ENCODE results near the gene KBTBD4. TPM values are rescaled to one million over a fixed set of nuclear protein-coding genes. Genes with fewer than 3 reads are reported as not detected.
A peak's percentile ranks its signal among the peaks of the same experiment; 100 is the strongest.
"Not testable (repeated sequence)": the region's sequence is repeated elsewhere in the genome, so short reads cannot be mapped to it uniquely, and the experiment has no call there.

The KBTBD4 gene
- total and polyA plus RNA-seq, 2 donors (not counting 1 experiment from before 2014, with no cell fraction given), result 8.6 to 20.3 TPM

DNA sequence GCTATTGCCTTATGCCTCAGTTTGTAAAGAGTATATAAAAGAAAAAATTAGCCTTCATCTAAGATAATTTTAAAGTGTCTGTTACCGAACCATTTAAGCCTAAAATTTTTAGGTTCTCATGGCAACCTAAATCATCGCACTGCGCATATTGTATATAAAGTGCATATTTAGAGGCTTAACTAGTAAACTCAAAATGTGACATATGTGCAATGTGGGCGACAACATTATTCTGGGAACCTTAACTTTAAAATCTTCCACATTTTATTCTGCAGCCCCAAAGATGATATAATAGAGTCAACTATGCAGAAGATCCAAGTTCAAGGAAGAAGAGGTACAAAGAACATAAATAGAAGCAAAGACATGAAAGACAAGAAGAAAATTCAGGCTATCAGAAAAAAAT is 48.8 kb downstream of the KBTBD4 start:
- WGBS (ENCODE audit: insufficient coverage), result no CpG with 5 or more reads among the region's 4 CpGs

DNA sequence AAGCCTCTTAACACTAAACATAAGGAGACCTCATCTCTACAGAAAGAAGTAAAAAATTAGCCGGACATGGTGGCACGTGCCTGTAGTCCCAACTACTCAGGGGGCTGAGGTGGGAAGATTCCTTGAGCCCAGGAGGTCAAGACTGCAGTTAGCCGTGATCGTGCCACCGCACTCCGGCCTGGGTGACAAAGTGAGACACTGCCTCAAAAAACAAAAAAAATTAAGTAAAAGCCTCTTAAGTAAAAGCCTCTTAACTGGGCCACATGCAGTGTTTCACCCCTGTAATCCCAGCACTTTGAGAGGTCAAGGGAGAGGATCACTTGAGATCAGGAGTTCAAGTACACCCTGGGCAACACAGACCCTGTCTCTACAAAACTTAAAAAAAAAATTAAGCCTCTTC is 51.6 kb downstream of the KBTBD4 start:
- Histone ChIP-seq H3K4me1 (ENCODE audit: control insufficient read depth in 2 of 2, insufficient read depth in 2 of 2, low read length in 2 of 2) (peaks cover 29 to 35% of the 10 kb centered on the region in 2 donors), H3K9ac (ENCODE audit: low read length) (no peak overlapping the region), H2AFZ (ENCODE audit: insufficient read depth, low read depth, low read length, poor library complexity, severe bottlenecking) (no peak overlapping the region), H3K9me3 (ENCODE audit: control extremely low read depth in 1 of 3, control insufficient read depth in 2 of 3, insufficient read depth in 1 of 3, low read length in 2 of 3) (no peaks in the 10 kb centered on the region), H3K4me3 (ENCODE audit: control extremely low read depth in 1 of 5, extremely low read depth in 1 of 5, insufficient read depth in 1 of 5, low read depth in 2 of 5, low read length in 4 of 5) (no peak overlapping the region), H3K79me2 (ENCODE audit: control insufficient read depth, insufficient read depth, low read length) (peaks cover 100% of the 10 kb centered on the region), H3K36me3 (replicated peaks in 1 of 2; ENCODE audit: control extremely low read depth in 1 of 2, control insufficient read depth in 1 of 2, extremely low read depth in 1 of 2, insufficient read depth in 2 of 2, low read length in 1 of 2) (peaks cover 0 to 19% of the 10 kb centered on the region in 2 experiments), H3K4me2 (replicated peaks; ENCODE audit: low read depth, low read length, poor library complexity, severe bottlenecking) (no peak overlapping the region), H4K20me1 (ENCODE audit: control insufficient read depth, insufficient read depth, low read length, poor library complexity, severe bottlenecking) (peaks cover 88% of the 10 kb centered on the region), H3K27me3 (replicated peaks in 1 of 4; ENCODE audit: control extremely low read depth in 1 of 4, control insufficient read depth in 3 of 4, insufficient read depth in 4 of 4, low read length in 3 of 4) (no peaks in the 10 kb centered on the region), H3K27ac (ENCODE audit: low read length in 2 of 2) (peak overlapping the region in 1 of 2 donors; percentile 49)
- H3K9me3 Mint-ChIP-seq (ENCODE audit: insufficient read depth), result no peaks in the 10 kb centered on the region
- POLR2A ChIA-PET, result no interaction called here
- TF ChIP-seq, protein P1, sequence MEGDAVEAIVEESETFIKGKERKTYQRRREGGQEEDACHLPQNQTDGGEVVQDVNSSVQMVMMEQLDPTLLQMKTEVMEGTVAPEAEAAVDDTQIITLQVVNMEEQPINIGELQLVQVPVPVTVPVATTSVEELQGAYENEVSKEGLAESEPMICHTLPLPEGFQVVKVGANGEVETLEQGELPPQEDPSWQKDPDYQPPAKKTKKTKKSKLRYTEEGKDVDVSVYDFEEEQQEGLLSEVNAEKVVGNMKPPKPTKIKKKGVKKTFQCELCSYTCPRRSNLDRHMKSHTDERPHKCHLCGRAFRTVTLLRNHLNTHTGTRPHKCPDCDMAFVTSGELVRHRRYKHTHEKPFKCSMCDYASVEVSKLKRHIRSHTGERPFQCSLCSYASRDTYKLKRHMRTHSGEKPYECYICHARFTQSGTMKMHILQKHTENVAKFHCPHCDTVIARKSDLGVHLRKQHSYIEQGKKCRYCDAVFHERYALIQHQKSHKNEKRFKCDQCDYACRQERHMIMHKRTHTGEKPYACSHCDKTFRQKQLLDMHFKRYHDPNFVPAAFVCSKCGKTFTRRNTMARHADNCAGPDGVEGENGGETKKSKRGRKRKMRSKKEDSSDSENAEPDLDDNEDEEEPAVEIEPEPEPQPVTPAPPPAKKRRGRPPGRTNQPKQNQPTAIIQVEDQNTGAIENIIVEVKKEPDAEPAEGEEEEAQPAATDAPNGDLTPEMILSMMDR (IDR thresholded peaks at IDR 0.05), result no peak
- TF ChIP-seq EZH2 (IDR thresholded peaks at IDR 0.05; ENCODE audit: borderline replicate concordance, insufficient read depth, low read depth, low read length, poor library complexity, severe bottlenecking), result no peak
- H3K27ac Mint-ChIP-seq, result no peak overlapping the region
- H3K4me3 Mint-ChIP-seq, result no peak overlapping the region
- CTCF ChIA-PET, result interaction anchor here (0.6 to 0.8 kb wide), 2 partner anchors 22 to 161 kb away, joined by 3 read pairs; no protein-coding TSS in a partner anchor
- intact Hi-C loops (cut with micrococcal nuclease), result no loop called here
- H3K4me1 Mint-ChIP-seq, result peaks cover 55% of the 10 kb centered on the region
- ATAC-seq (ENCODE audit: low read depth) (no peak), DNase-seq (no peak)
- 100% methylated on average over 6 of the region's 6 CpGs for WGBS (ENCODE audit: insufficient coverage)
- H3K27me3 Mint-ChIP-seq, result no peaks in the 10 kb centered on the region

More for the DNA sequence above, 48.8 kb downstream of the KBTBD4 start:
- Histone ChIP-seq H3K9ac (ENCODE audit: low read length) (no peak overlapping the region), H3K4me2 (replicated peaks; ENCODE audit: low read depth, low read length, poor library complexity, severe bottlenecking) (no peak overlapping the region), H3K27ac (ENCODE audit: low read length in 2 of 2) (peak overlapping the region in 1 of 2 donors; percentile 37), H3K27me3 (replicated peaks in 1 of 4; ENCODE audit: control extremely low read depth in 1 of 4, control insufficient read depth in 3 of 4, insufficient read depth in 4 of 4, low read length in 3 of 4) (no peaks in the 10 kb centered on the region), H3K79me2 (ENCODE audit: control insufficient read depth, insufficient read depth, low read length) (peaks cover 100% of the 10 kb centered on the region), H3K36me3 (replicated peaks in 1 of 2; ENCODE audit: control extremely low read depth in 1 of 2, control insufficient read depth in 1 of 2, extremely low read depth in 1 of 2, insufficient read depth in 2 of 2, low read length in 1 of 2) (peaks cover 0 to 25% of the 10 kb centered on the region in 2 experiments), H3K4me1 (ENCODE audit: control insufficient read depth in 2 of 2, insufficient read depth in 2 of 2, low read length in 2 of 2) (peaks cover 24 to 27% of the 10 kb centered on the region in 2 donors), H2AFZ (ENCODE audit: insufficient read depth, low read depth, low read length, poor library complexity, severe bottlenecking) (no peak overlapping the region), H4K20me1 (ENCODE audit: control insufficient read depth, insufficient read depth, low read length, poor library complexity, severe bottlenecking) (peaks cover 96% of the 10 kb centered on the region), H3K9me3 (ENCODE audit: control extremely low read depth in 1 of 3, control insufficient read depth in 2 of 3, insufficient read depth in 1 of 3, low read length in 2 of 3) (no peaks in the 10 kb centered on the region), H3K4me3 (ENCODE audit: control extremely low read depth in 1 of 5, extremely low read depth in 1 of 5, insufficient read depth in 1 of 5, low read depth in 2 of 5, low read length in 4 of 5) (no peak overlapping the region)
- Mint-ChIP-seq H3K4me1 (peaks cover 48% of the 10 kb centered on the region), H3K9me3 (ENCODE audit: insufficient read depth) (no peaks in the 10 kb centered on the region), H3K27ac (no peak overlapping the region), H3K27me3 (no peaks in the 10 kb centered on the region), H3K4me3 (no peak overlapping the region)
- intact Hi-C loops (cut with micrococcal nuclease), result no loop called here
- POLR2A ChIA-PET, result no interaction called here
- DNase-seq, result no peak
- CTCF ChIA-PET, result no interaction called here
- TF ChIP-seq, protein P1 (IDR thresholded peaks at IDR 0.05), result no peak
- TF ChIP-seq EZH2 (IDR thresholded peaks at IDR 0.05; ENCODE audit: borderline replicate concordance, insufficient read depth, low read depth, low read length, poor library complexity, severe bottlenecking), result no peak
- no peak for ATAC-seq (ENCODE audit: low read depth)

DNA sequence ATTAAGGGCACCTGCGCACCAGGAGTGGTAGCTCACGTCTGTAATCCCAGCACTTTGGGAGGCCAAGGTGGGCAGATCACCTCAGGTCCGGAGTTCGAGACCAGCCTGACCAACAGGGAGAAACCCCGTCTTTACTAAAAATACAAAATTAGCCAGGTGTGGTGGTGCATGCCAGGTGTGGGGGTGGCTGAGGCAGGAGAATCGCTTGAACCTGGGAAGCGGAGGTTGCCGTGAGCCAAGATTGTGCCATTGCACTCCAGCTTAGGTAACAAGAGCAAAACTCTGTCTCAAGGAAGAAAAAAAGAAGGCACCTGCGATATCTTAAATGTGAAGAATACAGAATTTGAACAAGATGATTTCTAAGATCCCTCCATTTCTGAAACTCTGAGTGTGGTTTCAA is 52.7 kb downstream of the KBTBD4 start:
- H3K27me3 Mint-ChIP-seq; H3K9me3 ChIP-seq (ENCODE audit: control extremely low read depth in 1 of 3, control insufficient read depth in 2 of 3, insufficient read depth in 1 of 3, low read length in 2 of 3); ATAC-seq (ENCODE audit: low read depth); intact Hi-C loops (cut with micrococcal nuclease); H3K4me3 ChIP-seq (ENCODE audit: control extremely low read depth in 1 of 5, extremely low read depth in 1 of 5, insufficient read depth in 1 of 5, low read depth in 2 of 5, low read length in 4 of 5); H3K4me2 ChIP-seq (replicated peaks; ENCODE audit: low read depth, low read length, poor library complexity, severe bottlenecking); H3K9ac ChIP-seq (ENCODE audit: low read length); H3K4me3 Mint-ChIP-seq; H3K9me3 Mint-ChIP-seq (ENCODE audit: insufficient read depth); DNase-seq; H2AFZ ChIP-seq (ENCODE audit: insufficient read depth, low read depth, low read length, poor library complexity, severe bottlenecking); H3K27me3 ChIP-seq (replicated peaks in 1 of 4; ENCODE audit: control extremely low read depth in 1 of 4, control insufficient read depth in 3 of 4, insufficient read depth in 4 of 4, low read length in 3 of 4); POLR2A ChIA-PET: not testable (repeated sequence)
- peak overlapping the region in 1 of 2 donors; percentile 77 for H3K27ac ChIP-seq (ENCODE audit: low read length in 2 of 2)
- peaks cover 100% of the 10 kb centered on the region for H3K79me2 ChIP-seq (ENCODE audit: control insufficient read depth, insufficient read depth, low read length)
- H3K4me1 Mint-ChIP-seq, result peaks cover 59% of the 10 kb centered on the region
- H3K4me1 ChIP-seq (ENCODE audit: control insufficient read depth in 2 of 2, insufficient read depth in 2 of 2, low read length in 2 of 2), result peaks cover 29 to 41% of the 10 kb centered on the region in 2 donors
- H3K27ac Mint-ChIP-seq, result peak overlapping the region; percentile 50
- H4K20me1 ChIP-seq (ENCODE audit: control insufficient read depth, insufficient read depth, low read length, poor library complexity, severe bottlenecking), result peaks cover 81% of the 10 kb centered on the region
- CTCF ChIA-PET, result interaction anchor here (0.6 to 0.7 kb wide), 2 partner anchors 18 to 195 kb away, joined by 3 to 5 read pairs; no protein-coding TSS in a partner anchor
- H3K36me3 ChIP-seq (replicated peaks in 1 of 2; ENCODE audit: control extremely low read depth in 1 of 2, control insufficient read depth in 1 of 2, extremely low read depth in 1 of 2, insufficient read depth in 2 of 2, low read length in 1 of 2), result peaks cover 0 to 18% of the 10 kb centered on the region in 2 experiments
- WGBS (ENCODE audit: insufficient coverage), result 60% methylated on average over 1 of the region's 9 CpGs

Measured in B cell (primary cell).